Memory B cell (primary cell): ENCODE data around the gene CPNE6.
"Not testable (repeated sequence)": the region's sequence is repeated elsewhere in the genome, so short reads cannot be mapped to it uniquely, and the experiment has no call there.

Experiments
- ATAC-seq: fragments of 150-1000 bp; cut with Tn5 transposase; 2 replicates; pipeline ENCODE4 v1.10.0; 2021; ENCODE audit warnings: low read depth, mild to moderate bottlenecking, moderate library complexity
- DNase-seq, 2 donors: peaks; one replicate each; pipeline ENCODE4 v3.0.0; 2022; ENCODE audit warnings: low spot score in 2 of 2
- H3K27ac Mint-ChIP-seq: one replicate; pipeline ENCODE4 v1.8.0; 2022; ENCODE audit warnings: mild to moderate bottlenecking, moderate library complexity, mixed read lengths
- H3K27me3 Mint-ChIP-seq: one replicate; pipeline ENCODE4 v1.8.0; 2022; ENCODE audit warnings: mixed read lengths
- H3K36me3 Mint-ChIP-seq: one replicate; pipeline ENCODE4 v1.8.0; 2022; ENCODE audit warnings: mild to moderate bottlenecking, mixed read lengths
- H3K4me1 Mint-ChIP-seq: one replicate; pipeline ENCODE4 v1.8.0; 2022; ENCODE audit warnings: mixed read lengths
- H3K4me3 Mint-ChIP-seq: one replicate; pipeline ENCODE4 v1.8.0; 2022; ENCODE audit warnings: mild to moderate bottlenecking, moderate library complexity, mixed read lengths
- H3K9me3 Mint-ChIP-seq: one replicate; pipeline ENCODE4 v1.8.0; 2022; ENCODE audit warnings: mixed read lengths

CPNE6 gene

DNA sequence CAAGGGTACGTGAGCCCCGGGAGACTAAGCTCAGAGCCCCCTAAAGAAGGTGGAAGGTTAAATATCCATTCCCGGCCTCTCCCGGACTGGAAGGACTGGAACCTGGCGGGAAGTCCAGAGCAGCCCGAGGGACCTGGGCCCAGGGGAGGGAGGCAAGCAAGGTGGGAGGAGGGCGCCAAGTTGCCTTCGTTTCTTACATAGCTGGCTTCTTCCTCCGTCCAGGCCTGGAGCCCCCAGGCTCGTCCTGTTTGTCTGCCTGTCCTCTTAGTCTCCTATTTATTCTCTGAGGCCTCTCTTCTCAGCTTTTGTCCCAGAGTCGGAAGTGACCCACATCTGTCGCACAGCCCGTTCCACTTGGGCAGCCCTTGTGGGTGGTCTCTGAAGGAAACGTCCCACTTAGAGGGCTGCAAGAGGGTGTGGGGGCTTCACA lies 23.5 kb downstream of the CPNE6 start:
- Mint-ChIP-seq H3K9me3 (no peaks in the 10 kb centered on the region), H3K4me3 (peak overlapping the region; percentile 94), H3K36me3 (peaks cover 12% of the 10 kb centered on the region), H3K27ac (peak overlapping the region; percentile 94), H3K4me1 (peaks cover 29% of the 10 kb centered on the region), H3K27me3 (no peaks in the 10 kb centered on the region)
- DNase-seq (no peak), ATAC-seq (no peak)

DNA sequence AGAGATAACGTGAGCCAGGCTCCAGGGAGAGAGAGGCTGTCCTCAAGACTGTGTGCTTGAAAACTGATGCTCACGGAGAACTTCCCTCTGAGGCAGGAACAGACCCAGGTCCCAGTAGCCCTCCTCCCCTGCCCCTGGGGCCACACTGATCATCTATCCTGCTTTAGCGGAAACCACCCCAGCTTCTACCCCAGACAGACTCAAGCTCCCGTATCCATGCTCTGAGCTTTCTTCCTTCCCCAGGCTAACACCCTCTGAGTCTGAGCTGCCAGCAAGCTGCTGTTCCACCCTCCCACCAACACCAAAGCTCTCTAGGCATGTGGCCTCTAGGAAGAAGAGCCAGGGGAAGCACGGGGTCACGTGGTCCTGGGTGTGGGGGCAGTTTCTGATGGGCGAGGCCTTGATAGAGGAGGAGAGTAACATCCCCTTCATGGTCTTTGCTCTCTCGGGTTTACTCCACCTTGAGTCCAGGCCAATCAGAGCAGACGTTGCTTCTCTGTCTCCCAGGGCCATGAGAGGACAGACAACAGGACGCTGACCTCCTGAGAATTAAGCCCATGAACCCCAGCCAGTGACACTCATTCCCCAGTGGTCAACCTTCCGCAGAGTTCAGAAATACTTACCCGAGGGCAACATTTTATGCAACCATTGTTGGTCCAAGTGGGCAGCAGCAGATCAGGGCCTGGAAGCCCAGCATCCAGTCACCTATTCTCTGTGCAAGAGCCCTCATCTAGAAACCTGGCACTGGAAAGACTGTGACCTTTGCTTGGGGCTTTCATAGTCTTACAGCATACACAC lies 24.1 kb downstream of the CPNE6 start:
- Mint-ChIP-seq H3K36me3 (peaks cover 14% of the 10 kb centered on the region), H3K27ac (peak overlapping the region; percentile 94), H3K27me3 (no peaks in the 10 kb centered on the region), H3K4me3 (peak overlapping the region; percentile 94), H3K9me3 (no peaks in the 10 kb centered on the region), H3K4me1 (peaks cover 26% of the 10 kb centered on the region)
- ATAC-seq: peak; percentile 56
- DNase-seq: peak; percentile 40 to 42

DNA sequence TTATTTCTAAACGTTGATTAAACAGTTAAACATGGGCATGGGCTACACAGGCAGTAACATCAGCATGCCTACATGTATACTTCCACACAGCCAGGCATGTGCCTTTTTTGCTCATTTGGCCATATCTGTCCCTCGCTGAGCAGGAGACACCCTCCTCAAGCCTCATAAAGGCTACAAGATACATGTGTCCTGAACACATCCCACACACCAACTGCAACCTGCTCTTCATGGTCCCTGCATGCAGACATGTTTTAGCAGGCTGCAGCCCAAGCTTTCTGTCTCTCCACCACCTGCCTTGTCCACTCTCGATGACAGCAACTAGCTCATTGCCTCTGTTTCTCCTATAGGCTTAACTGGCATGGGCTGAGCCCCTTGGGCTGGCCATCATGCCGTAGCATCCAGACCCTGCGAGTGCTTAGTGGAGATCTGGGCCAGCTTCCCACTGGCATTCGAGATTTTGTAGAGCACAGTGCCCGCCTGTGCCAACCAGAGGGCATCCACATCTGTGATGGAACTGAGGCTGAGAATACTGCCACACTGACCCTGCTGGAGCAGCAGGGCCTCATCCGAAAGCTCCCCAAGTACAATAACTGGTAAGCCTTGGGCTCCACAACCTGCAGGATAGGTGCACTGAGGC lies 25.3 kb downstream of the CPNE6 start:
- Mint-ChIP-seq H3K4me3 (peak overlapping the region; percentile 59), H3K27me3 (no peaks in the 10 kb centered on the region), H3K9me3 (no peaks in the 10 kb centered on the region), H3K4me1 (peaks cover 23% of the 10 kb centered on the region), H3K36me3 (peaks cover 14% of the 10 kb centered on the region), H3K27ac (peak overlapping the region; percentile 11)
- DNase-seq (no peak), ATAC-seq (no peak)

DNA sequence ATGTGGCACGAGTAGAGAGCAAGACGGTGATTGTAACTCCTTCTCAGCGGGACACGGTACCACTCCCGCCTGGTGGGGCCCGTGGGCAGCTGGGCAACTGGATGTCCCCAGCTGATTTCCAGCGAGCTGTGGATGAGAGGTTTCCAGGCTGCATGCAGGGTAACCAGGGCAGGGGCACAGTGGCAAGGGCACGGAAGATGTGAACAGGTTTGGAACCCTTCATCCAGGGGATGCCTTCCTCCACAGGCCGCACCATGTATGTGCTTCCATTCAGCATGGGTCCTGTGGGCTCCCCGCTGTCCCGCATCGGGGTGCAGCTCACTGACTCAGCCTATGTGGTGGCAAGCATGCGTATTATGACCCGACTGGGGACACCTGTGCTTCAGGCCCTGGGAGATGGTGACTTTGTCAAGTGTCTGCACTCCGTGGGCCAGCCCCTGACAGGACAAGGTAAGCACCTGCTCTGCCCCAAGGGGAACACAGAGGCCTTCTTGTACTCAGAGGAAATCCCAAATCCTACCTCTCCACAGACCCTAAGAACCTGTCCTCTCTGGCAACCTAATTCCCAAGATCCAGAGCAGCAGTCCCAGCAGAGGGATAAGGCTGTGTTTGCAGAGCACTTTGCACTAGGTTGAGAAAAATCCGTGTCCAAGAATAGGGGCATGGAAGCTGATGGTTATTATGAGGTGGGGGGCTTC lies 27.0 kb downstream of the CPNE6 start:
- Mint-ChIP-seq H3K4me3 (no peak overlapping the region), H3K27me3 (no peaks in the 10 kb centered on the region), H3K27ac (no peak overlapping the region), H3K9me3 (no peaks in the 10 kb centered on the region), H3K36me3 (peaks cover 17% of the 10 kb centered on the region), H3K4me1 (peaks cover 21% of the 10 kb centered on the region)
- DNase-seq (no peak), ATAC-seq (no peak)

DNA sequence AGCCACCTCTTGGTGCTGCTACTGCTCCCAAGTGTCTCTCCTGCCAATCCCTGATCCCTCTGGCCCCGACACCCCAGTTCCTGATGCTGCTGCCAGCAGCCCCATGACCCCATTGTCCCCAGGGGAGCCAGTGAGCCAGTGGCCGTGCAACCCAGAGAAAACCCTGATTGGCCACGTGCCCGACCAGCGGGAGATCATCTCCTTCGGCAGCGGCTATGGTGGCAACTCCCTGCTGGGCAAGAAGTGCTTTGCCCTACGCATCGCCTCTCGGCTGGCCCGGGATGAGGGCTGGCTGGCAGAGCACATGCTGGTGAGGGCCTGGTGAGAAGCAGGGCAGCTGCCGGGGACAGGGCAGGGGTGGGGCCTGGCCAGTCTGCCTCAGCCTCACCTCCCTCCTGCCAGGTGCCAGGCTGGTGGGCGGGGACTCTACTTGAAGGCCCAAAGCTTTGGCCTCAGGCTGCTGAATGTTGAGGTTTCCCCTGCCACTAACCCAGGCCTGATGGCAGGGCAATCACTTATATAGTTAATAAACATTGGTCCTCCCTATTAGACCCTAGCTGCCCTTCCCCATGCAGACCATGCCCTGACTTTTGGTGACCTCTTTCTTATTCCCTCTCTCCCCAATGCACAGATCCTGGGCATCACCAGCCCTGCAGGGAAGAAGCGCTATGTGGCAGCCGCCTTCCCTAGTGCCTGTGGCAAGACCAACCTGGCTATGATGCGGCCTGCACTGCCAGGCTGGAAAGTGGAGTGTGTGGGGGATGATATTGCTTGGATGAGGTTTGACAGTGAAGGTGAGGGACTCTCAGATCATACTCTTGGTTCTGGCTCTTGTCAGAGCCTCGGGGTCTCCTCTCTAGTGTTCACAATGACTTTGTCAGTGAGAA lies 27.8 kb downstream of the CPNE6 start:
- Mint-ChIP-seq H3K4me3 (no peak overlapping the region), H3K4me1 (peaks cover 16% of the 10 kb centered on the region), H3K27me3 (no peaks in the 10 kb centered on the region), H3K9me3 (no peaks in the 10 kb centered on the region), H3K27ac (no peak overlapping the region), H3K36me3 (peaks cover 20% of the 10 kb centered on the region)
- DNase-seq (no peak), ATAC-seq (no peak)

DNA sequence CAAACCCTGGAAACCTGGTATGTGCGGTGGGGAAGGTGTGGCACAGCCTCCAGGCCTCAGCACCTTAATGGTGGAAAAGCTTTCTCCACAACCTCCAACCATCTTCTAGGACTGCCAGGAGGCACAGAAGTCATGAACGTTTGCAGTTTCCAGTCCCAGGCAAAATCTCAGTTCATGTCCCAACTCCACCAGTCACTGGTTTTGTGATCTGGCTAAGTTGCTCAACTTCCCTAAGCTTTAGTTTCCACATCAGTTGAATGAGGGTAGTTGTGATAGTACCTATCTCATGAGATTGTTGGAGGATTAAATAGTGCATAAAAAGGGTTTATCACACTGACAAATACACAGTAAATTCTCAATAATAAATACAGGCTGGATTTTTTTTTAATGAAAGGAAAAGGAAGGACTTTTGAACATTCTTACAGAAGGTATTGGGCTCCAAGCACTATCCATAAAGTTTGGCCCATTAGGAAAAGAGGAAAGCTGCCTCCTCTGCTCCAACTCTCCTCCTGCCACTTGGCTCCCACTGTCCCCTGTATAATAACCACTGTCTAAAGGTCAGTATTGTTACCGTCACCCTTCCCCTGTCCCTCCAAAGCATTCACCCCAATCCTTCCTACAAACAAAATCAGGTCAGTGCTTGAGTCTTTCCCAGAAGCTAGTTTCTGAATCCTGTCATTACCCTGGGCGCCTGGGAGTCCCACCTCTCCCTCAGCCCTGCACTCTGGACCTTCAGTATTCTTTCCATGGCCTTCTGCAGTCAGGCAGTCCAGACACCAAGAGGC lies 29.0 kb downstream of the CPNE6 start:
- no peak overlapping the region for H3K4me3 Mint-ChIP-seq
- DNase-seq: no peak
- ATAC-seq: no peak
- H3K27ac Mint-ChIP-seq: no peak overlapping the region
- H3K27me3 Mint-ChIP-seq: no peaks in the 10 kb centered on the region
- H3K9me3 Mint-ChIP-seq: no peaks in the 10 kb centered on the region
- H3K4me1 Mint-ChIP-seq: peaks cover 14% of the 10 kb centered on the region
- H3K36me3 Mint-ChIP-seq: peaks cover 24% of the 10 kb centered on the region

DNA sequence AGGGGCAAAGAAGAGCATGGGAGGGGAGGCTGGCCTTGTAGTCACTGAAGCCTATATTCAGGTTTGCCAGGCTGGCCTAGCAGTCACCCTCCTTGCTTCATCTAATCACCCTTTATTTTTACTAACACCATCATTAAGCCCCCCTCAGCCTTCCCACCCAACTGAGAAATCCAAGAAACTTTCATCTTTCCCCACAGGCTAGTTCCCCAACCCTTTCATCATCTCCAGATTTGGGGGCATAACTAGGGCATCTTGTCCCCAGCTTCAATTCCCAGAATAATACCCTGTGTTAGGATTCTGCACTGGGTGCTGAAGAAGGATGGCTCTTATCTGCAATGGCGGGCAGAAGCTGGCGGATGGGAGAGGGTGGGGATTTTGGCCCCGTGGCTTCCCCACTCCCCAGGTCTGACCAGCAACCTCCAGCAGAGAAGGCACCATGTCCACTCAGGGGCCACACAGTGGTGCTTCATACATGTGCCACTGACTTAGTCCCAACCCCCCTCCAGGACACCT lies 29.7 kb downstream of the CPNE6 start:
- H3K9me3 Mint-ChIP-seq: no peaks in the 10 kb centered on the region
- peaks cover 9% of the 10 kb centered on the region for H3K4me1 Mint-ChIP-seq
- DNase-seq (no peak), ATAC-seq (no peak)
- no peak overlapping the region for H3K27ac Mint-ChIP-seq
- H3K4me3 Mint-ChIP-seq: no peak overlapping the region
- H3K36me3 Mint-ChIP-seq: peaks cover 24% of the 10 kb centered on the region
- no peaks in the 10 kb centered on the region for H3K27me3 Mint-ChIP-seq

DNA sequence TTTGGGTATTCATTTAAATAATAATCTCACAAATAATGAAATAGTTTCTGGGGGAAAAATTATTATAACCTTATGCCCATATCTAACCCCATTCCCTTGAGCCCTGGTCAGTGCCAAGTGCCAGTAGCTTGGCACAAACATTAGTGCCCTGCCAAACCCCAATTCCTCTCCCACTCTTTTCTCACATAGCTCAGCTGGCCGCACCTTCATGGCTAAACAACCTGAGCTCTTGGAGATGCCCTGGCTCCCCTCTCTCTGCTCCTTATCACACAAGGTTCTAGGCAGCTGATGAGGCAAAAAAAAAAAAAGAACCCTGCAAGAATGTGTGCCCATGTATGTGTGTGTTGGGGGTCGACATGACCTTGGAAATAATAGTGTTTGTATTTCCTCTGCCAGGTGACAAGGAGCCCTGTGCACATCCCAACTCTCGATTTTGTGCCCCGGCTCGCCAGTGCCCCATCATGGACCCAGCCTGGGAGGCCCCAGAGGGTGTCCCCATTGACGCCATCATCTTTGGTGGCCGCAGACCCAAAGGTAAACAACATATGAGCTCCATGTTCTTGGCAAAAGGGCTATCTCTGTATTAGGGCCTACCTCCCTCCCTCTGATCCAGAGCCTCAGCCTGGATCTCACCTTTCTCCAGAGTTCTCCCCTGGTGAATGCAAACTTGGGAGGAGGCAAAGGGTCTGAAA lies 31.1 kb downstream of the CPNE6 start:
- Mint-ChIP-seq H3K27me3 (no peaks in the 10 kb centered on the region), H3K4me1 (peaks cover 2% of the 10 kb centered on the region), H3K27ac (no peak overlapping the region), H3K9me3 (no peaks in the 10 kb centered on the region), H3K4me3 (no peak overlapping the region), H3K36me3 (peaks cover 19% of the 10 kb centered on the region)
- DNase-seq (no peak), ATAC-seq (no peak)

DNA sequence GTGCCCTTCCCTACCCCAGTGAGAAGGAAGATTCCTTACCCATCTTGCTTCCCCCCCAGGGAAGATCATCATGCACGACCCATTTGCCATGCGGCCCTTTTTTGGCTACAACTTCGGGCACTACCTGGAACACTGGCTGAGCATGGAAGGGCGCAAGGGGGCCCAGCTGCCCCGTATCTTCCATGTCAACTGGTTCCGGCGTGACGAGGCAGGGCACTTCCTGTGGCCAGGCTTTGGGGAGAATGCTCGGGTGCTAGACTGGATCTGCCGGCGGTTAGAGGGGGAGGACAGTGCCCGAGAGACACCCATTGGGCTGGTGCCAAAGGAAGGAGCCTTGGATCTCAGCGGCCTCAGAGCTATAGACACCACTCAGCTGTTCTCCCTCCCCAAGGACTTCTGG lies 32.1 kb downstream of the CPNE6 start:
- Mint-ChIP-seq H3K4me3 (no peak overlapping the region), H3K4me1 (peaks cover 2% of the 10 kb centered on the region), H3K27me3 (no peaks in the 10 kb centered on the region), H3K36me3 (peaks cover 19% of the 10 kb centered on the region), H3K27ac (no peak overlapping the region), H3K9me3 (no peaks in the 10 kb centered on the region)
- DNase-seq (no peak), ATAC-seq (no peak)

DNA sequence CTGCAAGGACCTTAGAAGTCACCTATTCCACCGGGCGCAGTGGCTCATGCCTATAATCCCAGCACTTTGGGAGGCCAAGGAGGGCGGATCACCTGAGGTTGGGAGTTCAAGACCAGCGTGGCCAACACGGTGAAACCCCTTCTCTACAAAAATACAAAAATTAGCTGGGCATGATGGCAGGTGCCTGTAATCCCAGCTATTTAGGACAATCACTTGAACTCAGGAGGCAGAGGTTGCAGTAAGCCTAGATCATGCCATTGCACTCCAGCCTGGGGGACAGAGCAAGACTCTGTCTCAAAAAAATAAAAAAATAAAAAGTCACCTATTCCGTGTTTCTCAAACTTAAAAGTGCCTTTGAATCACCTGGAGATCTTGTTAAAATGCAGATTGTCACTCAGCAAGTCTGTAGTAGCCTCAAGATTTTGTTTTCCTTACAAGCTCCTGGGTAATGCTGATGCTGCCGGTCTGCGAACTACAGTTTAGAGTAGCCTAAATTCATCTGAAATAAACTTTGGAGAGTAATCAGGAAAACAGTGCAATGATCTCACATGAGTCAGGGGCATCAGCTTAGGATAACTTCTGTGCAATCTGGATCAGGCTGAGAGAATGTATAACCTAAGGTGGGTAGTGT lies 34.4 kb downstream of the CPNE6 start:
- H3K27ac Mint-ChIP-seq, H3K9me3 Mint-ChIP-seq, H3K4me3 Mint-ChIP-seq, DNase-seq, ATAC-seq, H3K4me1 Mint-ChIP-seq, H3K36me3 Mint-ChIP-seq, H3K27me3 Mint-ChIP-seq: not testable (repeated sequence)

DNA sequence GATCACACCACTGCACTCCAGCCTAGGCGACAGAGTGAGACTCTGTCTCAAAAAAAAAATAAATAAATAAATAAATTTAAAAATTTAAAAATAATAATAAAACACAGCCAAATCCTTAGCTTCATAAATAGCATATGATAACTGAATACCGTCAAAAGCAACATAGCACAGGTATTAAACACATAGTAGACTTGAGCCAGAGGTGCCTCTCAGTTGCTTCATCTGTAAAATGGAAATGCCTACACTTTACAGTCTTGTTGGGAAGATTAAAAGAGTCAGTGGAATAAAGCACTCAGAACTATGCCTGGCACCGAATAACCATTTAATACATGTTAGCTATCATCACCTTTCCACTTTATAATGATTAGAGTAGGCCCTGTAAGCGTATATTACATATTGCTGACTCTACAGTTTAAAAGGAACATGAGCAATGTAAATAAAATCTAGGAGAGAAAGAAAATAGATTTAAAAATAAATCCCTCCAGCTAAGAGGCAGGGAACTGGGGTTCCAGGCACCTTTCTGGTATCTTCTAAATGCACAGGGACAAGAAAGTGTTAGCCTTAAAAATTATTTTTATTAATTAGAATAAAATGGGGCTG lies 35.4 kb downstream of the CPNE6 start:
- Mint-ChIP-seq H3K9me3 (no peaks in the 10 kb centered on the region), H3K4me1 (peaks cover 7% of the 10 kb centered on the region), H3K27ac (no peak overlapping the region), H3K27me3 (no peaks in the 10 kb centered on the region), H3K4me3 (no peak overlapping the region), H3K36me3 (peaks cover 9% of the 10 kb centered on the region)
- ATAC-seq: no peak
- DNase-seq: no peak

DNA sequence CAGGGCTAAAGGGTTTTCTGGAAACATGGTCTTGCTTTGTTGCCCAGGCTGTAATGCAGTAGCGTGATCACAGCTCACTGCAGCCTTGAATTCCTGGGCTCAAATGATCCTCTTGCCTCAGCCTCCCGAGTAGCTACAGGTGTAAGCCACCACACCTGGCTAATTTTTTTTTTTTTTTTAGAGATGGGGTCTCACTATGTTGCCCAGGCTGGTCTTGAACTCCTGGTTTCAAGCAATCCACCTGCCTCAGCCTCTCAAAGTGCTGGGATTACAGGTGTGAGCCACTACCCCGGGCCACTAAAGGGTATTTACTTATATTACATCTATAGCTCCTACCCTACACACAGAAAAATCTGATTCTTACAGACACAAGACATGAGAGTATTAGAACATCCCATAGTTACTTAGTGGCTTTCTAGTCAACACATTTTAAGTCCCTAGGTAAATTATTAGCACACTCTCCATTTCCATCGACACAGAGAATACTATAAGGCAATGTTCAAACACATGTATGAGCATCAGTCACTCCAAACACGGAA lies 37.0 kb downstream of the CPNE6 start:
- peaks cover 6% of the 10 kb centered on the region for H3K4me1 Mint-ChIP-seq
- ATAC-seq (peak; percentile 10), DNase-seq (no peak)
- peak overlapping the region; percentile 87 for H3K27ac Mint-ChIP-seq
- no peaks in the 10 kb centered on the region for H3K27me3 Mint-ChIP-seq
- H3K4me3 Mint-ChIP-seq: no peak overlapping the region
- H3K9me3 Mint-ChIP-seq: no peaks in the 10 kb centered on the region
- peaks cover 7% of the 10 kb centered on the region for H3K36me3 Mint-ChIP-seq
